Breast epithelium (tissue), 4 donors: ENCODE data around the gene ST8SIA5. TPM values are rescaled to one million over a fixed set of nuclear protein-coding genes. Genes with fewer than 3 reads are reported as not detected.

Experiments
- DNase-seq, 2 donors: peaks; one replicate each; pipeline ENCODE4 v3.0.0-alpha.2; 2019; ENCODE audit warnings: low spot score in 2 of 2
- H3K27ac ChIP-seq, 2 donors: fragments of 200-600 bp; sonication (generic) in 1 of 2; one replicate each; pipeline ENCODE4 v1.5.1; 2016 to 2019; ENCODE audit warnings: mild to moderate bottlenecking in 1 of 2
- H3K27me3 ChIP-seq, 2 donors: fragments of 200-600 bp; sonication (generic) in 1 of 2; one replicate each; pipeline versions ENCODE4 v1.5.1 to v1.6.0; 2017 to 2019; ENCODE audit warnings: control low read depth in 1 of 2, mild to moderate bottlenecking in 1 of 2
- H3K36me3 ChIP-seq: fragments of 200-600 bp; one replicate; pipeline ENCODE4 v1.5.1; 2019
- H3K4me1 ChIP-seq, 2 donors: fragments of 200-600 bp; sonication (generic); one replicate each; pipeline ENCODE4 v1.5.1; 2016 to 2019; ENCODE audit warnings: control low read depth in 1 of 2
- H3K4me3 ChIP-seq, 3 donors: fragments of 200-600 bp; sonication (generic); 1 replicate in 2 of 3; 2 replicates in 1 of 3; pipeline ENCODE4 v1.5.1; 2016 to 2019; ENCODE audit warnings: mild to moderate bottlenecking in 3 of 3, moderate library complexity in 2 of 3
- H3K9me3 ChIP-seq, 2 donors: fragments of 200-600 bp; sonication (generic) in 1 of 2; one replicate each; pipeline ENCODE4 v1.5.1; 2016 to 2019; ENCODE audit warnings: control low read depth in 1 of 2
- CTCF ChIP-seq, 3 donors: fragments of 450-650 bp; IDR thresholded peaks; one replicate each; pipeline ENCODE4 v1.5.1; 2016 to 2017; ENCODE audit warnings: antibody characterized with exemption in 3 of 3, mild to moderate bottlenecking in 3 of 3, moderate library complexity in 3 of 3
- POLR2A ChIP-seq: fragments of 450-650 bp; IDR thresholded peaks from one replicate; pipeline ENCODE4 v1.6.1; 2016; ENCODE audit warnings: antibody characterized with exemption, mild to moderate bottlenecking, moderate library complexity
- POLR2AphosphoS5 ChIP-seq, 3 donors: sonication (generic); formaldehyde crosslinking; IDR thresholded peaks; one replicate each; pipeline ENCODE4 v1.6.1; 2017; ENCODE audit warnings: antibody characterized with exemption in 3 of 3
- intact Hi-C: fragments of 100-400 bp; cut with DNase I; formaldehyde crosslinking; loops from one replicate; pipeline ENCODE4 v1.15.1; 2023; ENCODE audit warnings: low total_unique reads
- total RNA-seq, 3 donors: library from RNA; depleted of rRNA; stranded (reverse); fragments of >200 nt; gene quantifications; one replicate each; pipeline ENCODE4 v1.1.0, GENCODE V29; 2016

The ST8SIA5 gene
- total RNA-seq, 3 donors from 2014 or later = 0.29 to 0.33 TPM; not detected in 1

- no peak for DNase-seq
- H3K9me3 ChIP-seq = peaks cover 6 to 18% of the 10 kb centered on the region in 2 donors
- intact Hi-C loops = no loop called here
- H3K27me3 ChIP-seq = no peaks in the 10 kb centered on the region
- TF ChIP-seq POLR2AphosphoS5 (IDR thresholded peaks at IDR 0.05) (no peak), POLR2A (no peak), CTCF (IDR thresholded peaks at IDR 0.05) (no peak)
- no peak overlapping the region for H3K27ac ChIP-seq
- no peak overlapping the region for H3K4me3 ChIP-seq
- H3K36me3 ChIP-seq = no peaks in the 10 kb centered on the region
- no peaks in the 10 kb centered on the region for H3K4me1 ChIP-seq
Measured at GRCh38 chr18:46787674-46788073, 30.8 kb upstream of the ST8SIA5 start.

- Histone ChIP-seq H3K4me3 (no peak overlapping the region), H3K27ac (no peak overlapping the region), H3K36me3 (no peaks in the 10 kb centered on the region), H3K9me3 (no peaks in the 10 kb centered on the region), H3K4me1 (no peaks in the 10 kb centered on the region), H3K27me3 (no peaks in the 10 kb centered on the region)
- no peak for DNase-seq
- no peak for TF ChIP-seq CTCF (IDR thresholded peaks at IDR 0.05)
- TF ChIP-seq POLR2A = no peak
- no peak for TF ChIP-seq POLR2AphosphoS5 (IDR thresholded peaks at IDR 0.05)
- intact Hi-C loops = no loop called here
Measured at GRCh38 chr18:46772357-46772756, 15.5 kb upstream of the ST8SIA5 start.

DNA sequence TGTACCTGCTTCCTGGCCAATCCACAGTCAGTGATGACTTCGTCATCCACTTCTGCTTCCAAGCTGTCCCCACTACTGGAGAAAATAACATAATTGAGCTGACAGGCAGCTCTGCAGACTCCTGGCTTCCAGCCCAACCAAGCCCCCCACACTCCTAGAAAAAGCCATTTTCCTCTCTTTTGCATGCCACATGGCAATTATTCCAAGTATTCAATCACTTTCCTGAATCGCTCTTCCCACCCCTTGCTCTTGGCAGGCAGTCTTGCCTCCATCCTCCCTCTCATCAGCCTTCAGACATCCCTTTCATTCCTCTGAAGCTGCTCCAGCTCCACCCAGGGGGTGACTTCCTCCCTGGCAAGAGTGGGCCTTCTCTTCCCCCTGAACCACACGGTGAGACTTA, 14.3 kb upstream of the ST8SIA5 start:
- TF ChIP-seq CTCF (IDR thresholded peaks at IDR 0.05) (no peak), POLR2A (no peak), POLR2AphosphoS5 (IDR thresholded peaks at IDR 0.05) (no peak)
- DNase-seq = no peak
- H3K4me1 ChIP-seq = no peaks in the 10 kb centered on the region

DNA sequence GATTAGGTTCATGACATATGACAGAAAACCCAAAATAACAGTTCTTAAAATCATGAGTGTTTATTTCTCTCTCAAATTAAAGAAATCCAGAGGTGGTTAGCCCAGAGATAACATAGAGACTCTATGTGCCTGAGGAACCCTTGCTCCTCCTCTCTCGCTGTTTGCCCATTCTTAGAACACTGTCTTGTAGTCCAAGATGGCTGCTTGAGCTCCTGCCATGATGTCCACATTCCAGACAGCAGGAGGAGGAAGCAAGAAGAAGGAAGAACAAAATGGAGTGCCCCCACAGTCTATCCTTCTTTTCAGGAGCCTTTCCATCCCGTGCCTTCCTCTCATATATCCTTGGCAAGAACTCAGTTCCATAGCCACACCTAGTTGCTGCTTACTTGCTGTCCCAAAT, 13.9 kb upstream of the ST8SIA5 start:
- no peak overlapping the region for H3K27ac ChIP-seq
- intact Hi-C loops = no loop called here
- TF ChIP-seq POLR2A (no peak), POLR2AphosphoS5 (IDR thresholded peaks at IDR 0.05) (no peak), CTCF (IDR thresholded peaks at IDR 0.05) (no peak)
- no peaks in the 10 kb centered on the region for H3K36me3 ChIP-seq
- DNase-seq = no peak
- no peak overlapping the region for H3K4me3 ChIP-seq
- no peaks in the 10 kb centered on the region for H3K4me1 ChIP-seq
- H3K9me3 ChIP-seq = no peaks in the 10 kb centered on the region
- H3K27me3 ChIP-seq = no peaks in the 10 kb centered on the region

More for the DNA sequence above, 14.3 kb upstream of the ST8SIA5 start:
- H3K36me3 ChIP-seq = no peaks in the 10 kb centered on the region
- H3K9me3 ChIP-seq = no peaks in the 10 kb centered on the region
- no peak overlapping the region for H3K27ac ChIP-seq
- intact Hi-C loops = no loop called here
- H3K27me3 ChIP-seq = no peaks in the 10 kb centered on the region
- no peak overlapping the region for H3K4me3 ChIP-seq

GRCh38 chr18:46768166-46768921, 11.5 kb upstream of the ST8SIA5 start:
- Histone ChIP-seq H3K27ac (no peak overlapping the region), H3K9me3 (no peaks in the 10 kb centered on the region), H3K36me3 (no peaks in the 10 kb centered on the region), H3K4me3 (no peak overlapping the region), H3K4me1 (no peaks in the 10 kb centered on the region), H3K27me3 (no peaks in the 10 kb centered on the region)
- DNase-seq = no peak
- intact Hi-C loops = no loop called here
- TF ChIP-seq POLR2A (no peak), POLR2AphosphoS5 (IDR thresholded peaks at IDR 0.05) (no peak), CTCF (IDR thresholded peaks at IDR 0.05) (no peak)
